ENCODE measurements around the gene HSPG2. TPM values are rescaled to one million over a fixed set of nuclear protein-coding genes. Genes with fewer than 3 reads are reported as not detected.
A peak's percentile ranks its signal among the peaks of the same experiment; 100 is the strongest.

HSPG2 gene
- total and polyA plus RNA-seq, 8 donors: 150 to 434 (median 196) TPM

DNA sequence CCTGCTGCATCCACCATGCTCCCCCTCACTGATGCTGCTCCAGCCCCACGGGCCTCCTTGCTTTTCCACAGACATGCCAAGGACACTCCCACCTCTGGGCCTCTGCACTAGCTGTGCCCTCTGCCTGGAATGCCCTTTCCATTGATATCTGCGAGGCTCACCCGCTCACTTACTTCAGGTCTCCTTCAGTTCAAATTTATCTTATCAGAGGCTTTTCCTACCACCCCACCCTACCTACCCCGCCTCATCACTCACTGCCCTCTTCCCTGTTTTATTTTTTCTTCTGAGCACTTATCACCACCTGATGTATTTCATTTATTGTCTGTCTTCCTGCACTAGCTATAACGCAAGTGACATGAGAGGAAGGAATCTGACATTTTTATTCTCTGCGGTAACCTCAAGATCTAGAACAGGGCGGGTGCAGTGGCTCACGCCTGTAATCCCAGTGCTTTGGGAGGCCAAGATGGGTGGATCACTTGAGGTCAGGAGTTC lies 7.0 kb downstream of the HSPG2 start:
- Histone ChIP-seq H3K4me3 (no peak overlapping the region), H3K27ac (peak overlapping the region in 1 of 2 donors; percentile 75), H3K9me3 (no peaks in the 10 kb centered on the region), H3K27me3 (no peaks in the 10 kb centered on the region), H3K36me3 (no peaks in the 10 kb centered on the region), H3K4me1 (peaks cover 60 to 82% of the 10 kb centered on the region in 2 donors)
- ATAC-seq (no peak), DNase-seq (no peak)
- intact Hi-C loops (cut with DNase I): no loop called here
- TF ChIP-seq, protein P1, sequence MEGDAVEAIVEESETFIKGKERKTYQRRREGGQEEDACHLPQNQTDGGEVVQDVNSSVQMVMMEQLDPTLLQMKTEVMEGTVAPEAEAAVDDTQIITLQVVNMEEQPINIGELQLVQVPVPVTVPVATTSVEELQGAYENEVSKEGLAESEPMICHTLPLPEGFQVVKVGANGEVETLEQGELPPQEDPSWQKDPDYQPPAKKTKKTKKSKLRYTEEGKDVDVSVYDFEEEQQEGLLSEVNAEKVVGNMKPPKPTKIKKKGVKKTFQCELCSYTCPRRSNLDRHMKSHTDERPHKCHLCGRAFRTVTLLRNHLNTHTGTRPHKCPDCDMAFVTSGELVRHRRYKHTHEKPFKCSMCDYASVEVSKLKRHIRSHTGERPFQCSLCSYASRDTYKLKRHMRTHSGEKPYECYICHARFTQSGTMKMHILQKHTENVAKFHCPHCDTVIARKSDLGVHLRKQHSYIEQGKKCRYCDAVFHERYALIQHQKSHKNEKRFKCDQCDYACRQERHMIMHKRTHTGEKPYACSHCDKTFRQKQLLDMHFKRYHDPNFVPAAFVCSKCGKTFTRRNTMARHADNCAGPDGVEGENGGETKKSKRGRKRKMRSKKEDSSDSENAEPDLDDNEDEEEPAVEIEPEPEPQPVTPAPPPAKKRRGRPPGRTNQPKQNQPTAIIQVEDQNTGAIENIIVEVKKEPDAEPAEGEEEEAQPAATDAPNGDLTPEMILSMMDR (IDR thresholded peaks at IDR 0.05): no peak

DNA sequence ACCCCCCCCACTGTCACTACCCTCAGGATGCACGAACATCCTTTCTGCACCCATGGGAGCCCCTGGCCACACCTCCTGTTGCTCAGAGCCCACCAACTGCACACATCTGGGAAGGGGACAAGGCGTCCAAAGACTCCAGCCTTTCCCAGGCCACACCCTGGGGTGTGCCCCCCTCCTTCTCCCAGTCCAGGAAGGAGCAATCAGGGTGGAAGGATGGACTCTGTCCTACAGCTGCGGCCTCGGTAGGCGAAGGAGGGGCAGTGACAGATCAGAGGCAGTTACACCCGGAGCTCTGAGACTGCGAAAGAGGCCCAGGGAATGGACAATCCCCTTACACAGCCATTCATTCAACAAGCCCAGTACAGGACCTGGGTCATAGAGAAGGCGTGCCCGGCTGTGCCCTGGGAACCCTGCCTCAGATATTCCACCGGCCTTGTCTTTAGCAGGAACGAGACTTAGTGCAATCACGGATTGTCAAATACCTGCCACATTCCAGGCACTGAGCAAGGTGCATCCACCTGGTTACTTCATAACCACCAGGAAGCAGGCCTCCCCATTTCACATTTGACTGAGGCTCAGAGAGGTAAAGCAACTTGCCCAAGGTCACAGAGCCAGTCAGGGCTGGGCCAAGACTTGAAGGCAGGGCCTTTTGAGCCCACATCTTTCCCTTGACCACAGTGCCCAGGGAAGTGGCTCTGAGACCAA lies 9.4 kb downstream of the HSPG2 start:
- peaks cover 44 to 83% of the 10 kb centered on the region in 2 donors for H3K4me1 ChIP-seq
- H3K4me3 ChIP-seq: no peak overlapping the region
- H3K9me3 ChIP-seq: no peaks in the 10 kb centered on the region
- no peaks in the 10 kb centered on the region for H3K27me3 ChIP-seq
- intact Hi-C loops (cut with DNase I): no loop called here
- DNase-seq: no peak
- peak; percentile 1 for ATAC-seq
- peak overlapping the region; percentile 53 to 79 for H3K27ac ChIP-seq
- TF ChIP-seq, protein P1 (IDR thresholded peaks at IDR 0.05): no peak
- no peaks in the 10 kb centered on the region for H3K36me3 ChIP-seq

DNA sequence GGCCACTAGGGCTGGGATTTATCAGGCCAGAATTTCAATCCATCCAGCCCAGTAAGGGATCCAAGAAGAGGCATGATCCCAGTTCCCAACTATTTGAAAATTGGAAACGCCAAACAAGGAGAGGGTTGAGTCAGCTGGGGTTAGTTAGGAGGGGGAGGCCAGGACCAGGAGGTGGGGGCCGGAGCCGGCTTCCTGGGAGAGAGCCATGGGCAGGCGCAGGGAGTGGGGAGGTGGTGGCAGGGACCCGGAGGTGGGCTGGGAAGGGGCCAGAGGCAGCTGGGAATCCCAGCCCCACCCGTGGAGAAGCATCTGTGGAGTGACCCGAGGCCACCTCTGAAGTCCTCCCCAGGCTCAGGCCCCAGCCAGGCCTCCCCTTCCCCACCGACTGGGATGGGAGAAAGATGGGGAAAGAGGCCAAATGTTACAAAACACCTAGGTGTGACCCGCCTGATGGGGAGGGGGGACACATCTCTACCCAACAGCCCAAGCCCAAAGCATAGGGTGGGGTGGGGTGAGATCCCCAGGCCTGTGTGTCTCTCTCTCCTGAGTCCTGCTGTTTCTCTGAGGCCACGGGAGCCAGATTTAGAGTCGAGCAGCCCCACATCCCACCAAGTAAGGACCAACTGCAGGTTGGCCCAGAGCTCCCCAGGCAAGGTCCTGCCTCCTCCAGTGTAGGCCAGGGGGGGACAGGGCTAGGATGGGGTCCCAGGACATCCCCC lies 10.1 kb downstream of the HSPG2 start:
- Histone ChIP-seq H3K4me3 (no peak overlapping the region), H3K36me3 (no peaks in the 10 kb centered on the region), H3K9me3 (no peaks in the 10 kb centered on the region), H3K27me3 (no peaks in the 10 kb centered on the region), H3K27ac (peak overlapping the region; percentile 53 to 79), H3K4me1 (peaks cover 38 to 78% of the 10 kb centered on the region in 2 donors)
- DNase-seq (peak in 1 of 4 donors; percentile 80), ATAC-seq (peak; percentile 4)
- intact Hi-C loops (cut with DNase I): no loop called here
- TF ChIP-seq, protein P1 (IDR thresholded peaks at IDR 0.05): no peak

DNA sequence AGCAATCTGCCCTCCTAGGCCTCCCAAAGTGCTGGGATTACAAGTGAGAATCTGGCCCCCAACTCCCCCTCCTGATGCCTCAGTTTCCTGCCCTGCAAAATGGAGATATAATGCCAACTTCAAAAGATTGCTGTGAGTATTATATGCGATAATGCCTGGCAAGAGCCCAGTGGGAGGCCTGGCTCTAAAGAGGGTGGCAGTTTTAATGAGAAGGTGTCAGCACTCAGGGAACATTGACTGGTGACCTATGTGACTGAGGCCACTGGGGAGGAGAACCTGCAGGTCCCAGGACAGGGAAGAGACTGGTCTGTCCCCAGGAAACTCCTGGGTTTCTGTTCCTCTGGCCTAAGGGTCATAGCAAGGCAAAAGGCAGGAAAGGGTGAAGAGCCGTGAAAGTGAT lies 11.0 kb downstream of the HSPG2 start:
- Histone ChIP-seq H3K9me3 (no peaks in the 10 kb centered on the region), H3K27me3 (no peaks in the 10 kb centered on the region), H3K36me3 (no peaks in the 10 kb centered on the region), H3K4me3 (no peak overlapping the region), H3K4me1 (peaks cover 29 to 77% of the 10 kb centered on the region in 2 donors), H3K27ac (peak overlapping the region; percentile 53 to 79)
- TF ChIP-seq, protein P1 (IDR thresholded peaks at IDR 0.05): no peak
- intact Hi-C loops (cut with DNase I): no loop called here
- DNase-seq (no peak), ATAC-seq (no peak)

DNA sequence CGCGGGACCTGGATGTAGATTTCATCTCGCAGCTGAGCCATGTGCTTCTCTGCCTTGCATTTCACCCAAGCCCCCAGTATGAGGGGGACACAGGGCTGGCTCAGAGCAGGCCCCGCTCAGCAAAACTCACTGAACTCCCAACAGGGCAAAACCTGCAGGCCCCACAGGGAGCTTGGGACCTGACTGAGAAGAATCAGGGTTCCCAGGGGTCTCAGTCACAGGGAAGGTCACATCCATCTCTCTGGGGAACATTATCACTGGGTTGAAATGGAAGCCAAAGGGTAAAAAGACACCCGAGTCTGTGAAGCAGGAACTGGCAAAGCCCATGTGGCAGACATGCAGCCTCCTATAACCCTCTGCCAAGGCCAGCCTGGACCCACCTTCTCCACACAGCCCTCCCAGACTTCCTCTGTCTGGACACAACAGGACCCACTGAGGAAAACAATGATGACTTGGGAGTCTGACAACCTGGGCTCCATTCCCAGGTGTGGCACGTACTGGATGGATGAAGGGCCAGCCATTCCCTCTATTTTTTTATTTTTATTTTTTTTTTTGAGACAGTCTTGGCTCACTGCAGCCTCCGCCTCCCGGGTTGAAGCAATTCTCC lies 11.7 kb downstream of the HSPG2 start:
- H3K27ac ChIP-seq: peak overlapping the region in 1 of 2 donors; percentile 55
- no peak for DNase-seq

More for the DNA sequence above, 11.7 kb downstream of the HSPG2 start:
- Histone ChIP-seq H3K4me3 (no peak overlapping the region), H3K9me3 (no peaks in the 10 kb centered on the region), H3K4me1 (peaks cover 23 to 77% of the 10 kb centered on the region in 2 donors), H3K27me3 (no peaks in the 10 kb centered on the region), H3K36me3 (no peaks in the 10 kb centered on the region)
- intact Hi-C loops (cut with DNase I): no loop called here
- no peak for ATAC-seq
- TF ChIP-seq, protein P1 (IDR thresholded peaks at IDR 0.05): no peak

Measured in left lung (tissue), 10 donors.